Panc1 (cell line): ENCODE results near the gene SGCA. TPM values are rescaled to one million over a fixed set of nuclear protein-coding genes. Genes with fewer than 3 reads are reported as not detected.

Source experiments
- ATAC-seq: fragments of 200-7000 bp; cut with Tn5 transposase; 2 replicates; pipeline ENCODE4 v1.9.1; 2020; ENCODE audit warnings: mild to moderate bottlenecking, moderate library complexity
- BruUV-seq: library from RNA; stranded (reverse); fragments of 400-500 nt; replicated peaks from 2 replicates; lab custom pipeline; 2021; lab: Mats Ljungman, UMichigan
- CTCF ChIA-PET: fragments of 300-600 bp; sonication (Branson Sonifier 250); formaldehyde crosslinking; loops from one replicate; lab custom pipeline; 2022; ENCODE audit warnings: antibody characterized with exemption; lab: Charles Lee
- POLR2A ChIA-PET: fragments of 300-600 bp; sonication (Branson Sonifier 250); formaldehyde crosslinking; loops from one replicate; lab custom pipeline; 2022; ENCODE audit warnings: antibody characterized with exemption; lab: Charles Lee
- DNase-seq: peaks from one replicate; pipeline ENCODE4 v3.0.0-alpha.2; 2010; ENCODE audit warnings: low read depth, low spot score
- H3K27ac ChIP-seq: 2 replicates; pipeline ENCODE4 v1.5.1; 2011; ENCODE audit warnings: mild to moderate bottlenecking, low read length, inconsistent platforms
- H3K27me3 ChIP-seq: fragments of 200-500 bp; sonication (Bioruptor generic); 2 replicates; pipeline ENCODE4 v1.6.0; 2014; ENCODE audit warnings: low read length, inconsistent platforms; ENCODE audit not compliant: control insufficient read depth, insufficient read depth
- H3K36me3 ChIP-seq: fragments of 200-500 bp; sonication (Bioruptor generic); 2 replicates; pipeline ENCODE4 v1.5.1; 2014; ENCODE audit warnings: inconsistent platforms, mild to moderate bottlenecking, low read length, moderate library complexity; ENCODE audit not compliant: control insufficient read depth, insufficient read depth
- H3K4me1 ChIP-seq: 2 replicates; pipeline ENCODE4 v1.5.1; 2011; ENCODE audit warnings: inconsistent platforms, mild to moderate bottlenecking, low read length, moderate library complexity; ENCODE audit not compliant: control insufficient read depth, insufficient read depth
- H3K4me3 ChIP-seq, 2 experiments: 2 replicates each; pipeline ENCODE4 v1.5.1; 2011 to 2012; ENCODE audit warnings: low read depth in 2 of 2, low read length in 2 of 2, mild to moderate bottlenecking in 2 of 2, inconsistent platforms in 1 of 2, moderate library complexity in 1 of 2
- H3K9me3 ChIP-seq: fragments of 200-500 bp; sonication (Bioruptor generic); 2 replicates; pipeline ENCODE4 v1.5.1; 2014; ENCODE audit warnings: low read depth, mild to moderate bottlenecking, inconsistent platforms, low read length, moderate library complexity; ENCODE audit not compliant: control insufficient read depth, insufficient read depth
- CTCF ChIP-seq: fragments of 450-650 bp; IDR thresholded peaks from 2 replicates; pipeline ENCODE4 v1.5.1; 2017; ENCODE audit warnings: mild to moderate bottlenecking
- POLR2AphosphoS5 ChIP-seq: IDR thresholded peaks from 2 replicates; pipeline ENCODE4 v1.6.1; 2012; ENCODE audit warnings: mild to moderate bottlenecking, low read depth, low read length, moderate library complexity
- REST ChIP-seq, 2 experiments: IDR thresholded peaks; 2 replicates each; pipeline ENCODE4 v1.6.1; 2011 to 2012; ENCODE audit warnings: low read depth in 2 of 2, control low read depth in 1 of 2, low read length in 1 of 2, mild to moderate bottlenecking in 1 of 2, moderate library complexity in 1 of 2; ENCODE audit not compliant: insufficient read depth in 1 of 2
- SIN3A ChIP-seq: IDR thresholded peaks from 2 replicates; pipeline ENCODE4 v1.6.1; 2012; ENCODE audit warnings: low read depth, mild to moderate bottlenecking, low read length, moderate library complexity, borderline replicate concordance; ENCODE audit not compliant: insufficient read depth
- TCF7L2 ChIP-seq: IDR thresholded peaks from 2 replicates; pipeline ENCODE4 v1.6.1; 2011; ENCODE audit warnings: mild to moderate bottlenecking, low read depth, low read length, inconsistent platforms
- in situ Hi-C: cut with HindIII; loops from 2 replicates; pipeline ENCODE4 v1.10.0; 2016; ENCODE audit warnings: low sequenced_read_pairs, low pct_unique_long_range_greater_than_20kb
- intact Hi-C: fragments of 100-400 bp; cut with micrococcal nuclease; formaldehyde crosslinking; loops from one replicate; pipeline ENCODE4 v1.10.0; 2022; ENCODE audit not compliant: unreplicated experiment
- total RNA-seq: library from RNA; stranded (reverse); gene quantifications from one replicate; pipeline ENCODE4 v1.2.1, GENCODE V29; 2021; ENCODE audit not compliant: unreplicated experiment

SGCA gene
- total RNA-seq, 1 experiment from 2014 or later, result not detected

- DNase-seq (no peak), ATAC-seq (no peak)
- Histone ChIP-seq H3K4me1 (0 out of 2 replicates have a peak, but pooled peaks cover 2% of the 10 kb centered on the region), H3K36me3 (no peaks in the 10 kb centered on the region), H3K27ac (no peak overlapping the region), H3K9me3 (no peaks in the 10 kb centered on the region), H3K4me3 (no peak overlapping the region), H3K27me3 (no peaks in the 10 kb centered on the region)
- ChIA-PET CTCF (interaction anchor here (0.6 to 1.0 kb wide), 2 partner anchors 23 to 26 kb away, joined by 3 to 11 read pairs; no protein-coding TSS in a partner anchor), POLR2A (no interaction called here)
- no peak for TF ChIP-seq CTCF
- TF ChIP-seq REST (IDR thresholded peaks at IDR 0.05; ENCODE audit: insufficient read depth in 1 of 2, low read depth in 2 of 2, low read length in 1 of 2), result no peak
- TF ChIP-seq SIN3A, result no peak
- no peak for TF ChIP-seq TCF7L2
- TF ChIP-seq POLR2AphosphoS5, result no peak
- intact Hi-C loops, result no loop called here
- in situ Hi-C loops, result no loop called here
- BruUV-seq, result no TSS peak
These were observed 47.6 kb upstream of the SGCA start for GRCh38 chr17:50118076-50118827.

- POLR2A ChIA-PET, result no interaction called here
- H3K4me1 ChIP-seq, result peaks cover 3% of the 10 kb centered on the region; the same call in 1 of the 2 replicates
- no TSS peak for BruUV-seq
- in situ Hi-C loops (no loop called here), intact Hi-C loops (no loop called here)
- ATAC-seq (no peak), DNase-seq (no peak)
- H3K9me3 ChIP-seq, result no peaks in the 10 kb centered on the region
- no peak overlapping the region for H3K27ac ChIP-seq
- TF ChIP-seq SIN3A (no peak), REST (IDR thresholded peaks at IDR 0.05; ENCODE audit: insufficient read depth in 1 of 2, low read depth in 2 of 2, low read length in 1 of 2) (no peak), CTCF (no peak), TCF7L2 (no peak), POLR2AphosphoS5 (no peak)
- CTCF ChIA-PET, result interaction anchor here (0.6 to 1.0 kb wide), 3 partner anchors 22 to 33 kb away, joined by 3 to 11 read pairs (median 5); no protein-coding TSS in a partner anchor
- H3K36me3 ChIP-seq, result no peaks in the 10 kb centered on the region
- H3K4me3 ChIP-seq, result no peak overlapping the region
- no peaks in the 10 kb centered on the region for H3K27me3 ChIP-seq
These were observed 47.0 kb upstream of the SGCA start for GRCh38 chr17:50118828-50119218.
